ENCODE measurements around the gene DNAH8.
"Not testable (repeated sequence)": the region's sequence is repeated elsewhere in the genome, so short reads cannot be mapped to it uniquely, and the experiment has no call there.

The DNAH8 gene

DNA sequence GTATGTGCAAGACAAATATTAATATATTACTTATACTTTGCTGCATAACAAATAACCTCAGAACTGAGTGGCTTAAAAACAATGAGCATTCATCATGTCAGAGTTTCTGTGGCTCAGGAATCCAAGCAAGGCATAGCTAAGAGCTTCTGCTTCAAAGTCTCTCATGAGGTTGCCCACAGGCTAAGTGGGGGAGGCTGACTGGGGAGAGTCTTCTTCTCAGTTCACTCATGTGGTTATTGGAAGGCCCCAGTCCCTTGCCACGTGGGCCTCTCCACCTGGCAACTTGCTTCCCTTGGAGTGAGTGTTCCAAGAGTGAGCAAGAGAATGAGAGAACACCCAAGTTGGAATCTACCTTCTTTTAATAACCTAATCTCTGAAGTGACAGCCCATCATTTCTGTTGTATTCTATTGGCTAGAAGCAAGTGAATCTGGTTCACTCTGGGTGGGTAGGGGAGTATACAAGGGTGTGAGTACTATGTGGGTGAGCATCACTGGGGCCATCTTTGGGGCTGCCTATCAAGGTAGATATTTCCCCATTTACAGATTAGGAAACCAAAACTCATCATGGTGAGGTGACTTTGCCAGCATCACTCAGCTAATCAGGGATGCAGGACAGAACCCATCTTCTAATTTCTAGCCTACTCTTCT, 36.0 kb downstream of the DNAH8 start:
- DNase-seq: no peak

DNA sequence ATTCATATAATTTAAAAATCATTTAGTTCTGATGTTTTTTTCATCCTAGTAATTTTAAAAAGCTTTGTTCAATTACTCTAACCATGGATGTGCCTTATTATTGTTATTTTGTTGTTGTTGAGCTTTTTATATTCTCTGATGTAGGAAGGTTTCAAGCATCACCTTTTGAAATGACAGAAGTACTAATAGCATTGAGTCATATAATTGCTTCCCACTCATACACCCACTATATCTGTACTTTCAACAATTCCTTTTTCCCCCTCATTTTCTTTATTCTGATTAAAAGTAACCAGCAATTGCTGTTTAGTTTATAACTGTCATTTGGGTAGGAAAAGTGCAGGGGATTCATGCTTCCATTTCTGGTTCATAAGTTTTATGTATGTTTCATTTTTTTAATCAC, 38.6 kb downstream of the DNAH8 start:
- DNase-seq: no peak

DNA sequence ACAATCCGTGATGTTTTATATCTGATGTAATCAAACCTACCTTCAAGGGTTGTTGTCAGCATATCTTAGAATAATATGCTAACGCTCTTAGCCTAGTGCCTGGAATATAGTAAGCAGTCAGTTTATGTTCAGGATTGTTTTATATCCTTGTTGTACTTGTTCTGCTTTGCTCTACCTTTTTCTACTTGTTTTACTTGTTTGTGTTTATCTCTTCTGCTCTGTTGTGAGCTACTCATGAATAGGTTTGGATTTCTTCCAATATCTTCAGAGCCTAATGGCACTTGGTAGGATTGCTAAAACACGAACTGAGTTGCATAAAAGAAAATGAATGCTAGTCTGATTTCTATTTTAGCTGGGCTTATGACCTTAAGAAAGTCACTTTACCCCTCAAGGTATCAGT, 40.1 kb downstream of the DNAH8 start:
- peak; percentile 12 for DNase-seq

DNA sequence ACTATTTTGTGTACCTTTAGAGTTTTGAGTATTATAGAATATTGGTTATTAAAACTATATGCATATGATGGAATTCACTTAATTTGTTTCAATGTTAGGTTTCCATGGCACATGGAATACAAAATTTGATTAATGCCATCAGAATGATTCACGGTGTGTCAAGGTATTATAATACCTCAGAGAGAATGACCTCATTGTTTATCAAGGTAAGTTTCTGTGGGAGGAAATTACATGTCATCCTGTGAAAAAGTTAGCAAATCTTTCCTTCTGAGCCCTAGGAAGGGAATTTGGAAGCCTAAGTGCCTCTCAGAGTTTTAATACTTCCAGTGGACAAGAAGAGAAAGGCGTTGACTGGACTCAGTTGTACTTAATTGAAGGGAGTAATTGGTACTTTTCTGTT, 40.8 kb downstream of the DNAH8 start:
- DNase-seq: no peak

DNA sequence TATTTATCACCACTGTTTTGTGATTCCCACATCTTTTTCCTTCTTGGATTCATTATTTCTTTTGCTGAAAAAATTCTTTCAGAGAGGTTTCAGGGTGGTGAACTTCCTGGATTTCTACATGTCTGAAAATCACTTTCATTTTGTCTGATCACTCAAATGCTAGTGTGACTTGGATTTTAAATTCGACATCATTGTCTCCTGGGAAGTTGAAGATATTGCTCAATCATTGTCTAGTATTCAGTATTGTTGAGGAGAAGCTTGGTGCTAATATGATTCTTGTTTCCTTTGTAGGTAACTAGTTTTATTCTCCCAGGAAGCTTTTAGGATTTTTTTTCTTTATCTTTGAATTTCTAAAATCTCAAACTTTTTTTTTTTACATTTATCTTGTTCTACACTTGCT, 45.0 kb downstream of the DNAH8 start:
- no peak for DNase-seq

DNA sequence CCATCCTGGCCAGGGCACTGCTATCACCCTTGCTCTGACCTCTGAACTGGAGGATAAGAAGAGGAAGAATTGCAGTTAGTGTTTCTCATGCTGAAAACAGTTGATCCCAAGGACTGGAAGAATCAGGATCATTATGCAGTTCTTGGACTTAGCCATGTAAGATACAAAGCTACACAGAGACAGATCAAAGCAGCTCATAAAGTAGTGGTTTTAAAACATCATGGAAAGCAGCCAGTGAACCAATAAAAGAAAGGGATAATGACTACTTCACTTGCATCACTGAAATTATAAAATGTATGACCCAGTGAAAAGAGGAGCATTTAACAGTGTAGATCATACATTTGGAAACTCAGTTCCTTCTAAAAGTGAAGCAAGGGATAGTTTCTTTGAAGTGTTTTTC, 47.7 kb downstream of the DNAH8 start:
- DNase-seq: no peak

DNA sequence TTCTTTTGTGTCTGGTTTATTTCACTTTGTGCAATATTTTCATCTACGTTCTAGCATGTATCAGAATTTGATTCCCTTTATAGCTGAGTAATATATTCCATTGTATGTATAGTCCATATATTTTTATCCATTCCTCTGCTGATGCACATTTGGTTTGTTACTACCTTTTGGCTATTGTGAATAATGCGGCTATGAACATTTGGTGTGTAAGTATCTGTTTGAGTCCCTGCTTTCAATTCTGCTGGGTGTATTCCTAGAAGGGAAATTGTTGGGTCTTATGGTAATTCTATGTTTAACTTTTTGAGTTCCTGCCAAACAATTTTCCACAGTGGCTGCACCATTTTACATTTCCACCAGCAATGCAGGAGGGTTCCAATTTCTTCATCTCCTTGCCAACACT, 52.4 kb downstream of the DNAH8 start:
- DNase-seq: no peak

DNA sequence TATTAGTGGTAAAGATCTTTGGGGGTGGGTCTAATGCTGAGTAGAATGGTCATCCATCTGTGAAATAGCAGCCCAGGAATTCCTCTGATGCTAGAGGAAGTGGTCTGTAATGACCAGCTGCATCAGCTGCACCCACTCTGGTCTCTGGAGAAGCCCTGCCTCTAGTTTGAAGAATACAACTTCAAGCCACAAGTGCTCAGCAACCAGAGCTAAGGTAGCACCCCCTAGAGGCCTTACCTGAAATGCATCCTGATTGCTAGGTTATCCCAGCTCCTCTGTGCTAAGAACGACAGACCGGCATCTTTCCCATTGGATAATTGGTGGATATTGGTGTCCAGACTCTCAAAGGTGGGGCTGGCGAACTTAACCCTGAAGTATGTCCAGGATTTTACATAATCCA, 58.2 kb downstream of the DNAH8 start:
- DNase-seq: no peak

DNA sequence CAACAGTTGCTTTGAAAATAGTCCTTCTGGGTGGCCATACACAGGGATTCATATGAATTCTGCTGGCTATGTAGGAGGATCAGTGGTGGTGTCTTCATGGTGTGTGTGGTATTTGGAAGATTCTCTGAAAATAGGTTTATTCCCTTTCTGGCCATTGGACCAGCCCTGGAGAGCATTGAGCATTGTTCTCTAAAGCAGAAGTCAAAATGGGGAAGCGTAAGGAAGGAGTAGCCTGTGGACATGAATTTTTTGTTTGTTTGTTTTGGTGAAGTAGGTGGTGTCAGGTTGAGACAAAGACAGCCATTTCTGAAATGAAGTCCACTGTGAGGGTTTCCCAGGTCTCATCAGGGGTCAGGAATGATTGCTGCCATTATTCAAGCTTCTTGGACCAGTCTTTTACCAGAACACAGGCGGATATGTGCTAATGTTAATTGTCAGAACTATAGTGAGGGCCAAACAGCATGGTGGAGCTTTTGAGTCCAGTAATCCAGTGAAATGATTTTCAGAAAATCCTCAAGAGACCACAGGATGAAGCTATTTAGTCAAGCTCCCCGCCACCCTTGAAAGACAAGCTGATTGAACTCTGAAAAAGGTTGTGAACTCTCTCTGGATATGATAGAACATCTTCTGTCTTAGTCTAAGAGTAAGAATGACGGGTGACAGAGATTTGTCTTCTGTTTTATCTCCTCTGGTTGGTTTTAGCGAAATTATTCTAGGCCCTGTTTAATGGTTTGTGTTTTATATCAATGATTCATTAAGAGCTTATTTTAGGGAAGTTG, 60.0 kb downstream of the DNAH8 start:
- no peak for DNase-seq

DNA sequence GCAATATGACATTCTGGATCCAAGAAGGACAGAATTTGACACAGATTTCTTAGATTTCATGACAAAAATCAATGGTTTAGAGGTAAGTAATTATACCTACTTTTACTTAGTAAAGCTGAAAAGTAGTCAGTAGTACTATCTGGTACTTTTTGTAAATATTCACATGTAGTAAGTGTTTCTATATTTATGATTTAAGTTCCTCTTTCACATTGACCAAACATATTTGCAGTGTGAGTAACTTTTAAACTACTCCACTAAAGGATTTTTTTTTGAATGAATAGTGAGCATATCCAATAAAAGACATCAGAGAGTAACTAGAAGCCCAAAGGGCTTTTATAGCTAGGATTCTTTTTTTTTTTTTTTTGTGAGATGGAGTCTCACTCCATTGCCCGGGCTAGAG, 60.8 kb downstream of the DNAH8 start:
- no peak for DNase-seq

DNA sequence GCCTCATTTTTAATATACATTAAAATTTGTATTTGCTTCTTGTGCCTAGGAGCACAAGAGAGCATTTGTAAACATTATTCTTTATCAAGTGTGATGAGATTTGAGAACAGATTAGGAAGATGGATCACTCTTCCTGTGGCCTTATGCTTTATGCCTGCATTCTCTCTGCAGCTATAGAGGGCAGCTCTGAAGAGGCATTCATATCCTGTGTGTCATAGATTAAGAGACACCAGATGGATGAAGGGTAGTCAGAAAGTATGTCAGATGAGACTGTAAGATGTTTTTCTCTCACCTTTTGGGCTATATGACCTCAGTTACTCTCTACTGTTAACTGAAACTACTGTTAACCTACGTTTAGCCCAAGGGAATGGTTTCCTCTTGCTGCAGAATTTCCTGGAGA, 61.4 kb downstream of the DNAH8 start:
- no peak for DNase-seq

DNA sequence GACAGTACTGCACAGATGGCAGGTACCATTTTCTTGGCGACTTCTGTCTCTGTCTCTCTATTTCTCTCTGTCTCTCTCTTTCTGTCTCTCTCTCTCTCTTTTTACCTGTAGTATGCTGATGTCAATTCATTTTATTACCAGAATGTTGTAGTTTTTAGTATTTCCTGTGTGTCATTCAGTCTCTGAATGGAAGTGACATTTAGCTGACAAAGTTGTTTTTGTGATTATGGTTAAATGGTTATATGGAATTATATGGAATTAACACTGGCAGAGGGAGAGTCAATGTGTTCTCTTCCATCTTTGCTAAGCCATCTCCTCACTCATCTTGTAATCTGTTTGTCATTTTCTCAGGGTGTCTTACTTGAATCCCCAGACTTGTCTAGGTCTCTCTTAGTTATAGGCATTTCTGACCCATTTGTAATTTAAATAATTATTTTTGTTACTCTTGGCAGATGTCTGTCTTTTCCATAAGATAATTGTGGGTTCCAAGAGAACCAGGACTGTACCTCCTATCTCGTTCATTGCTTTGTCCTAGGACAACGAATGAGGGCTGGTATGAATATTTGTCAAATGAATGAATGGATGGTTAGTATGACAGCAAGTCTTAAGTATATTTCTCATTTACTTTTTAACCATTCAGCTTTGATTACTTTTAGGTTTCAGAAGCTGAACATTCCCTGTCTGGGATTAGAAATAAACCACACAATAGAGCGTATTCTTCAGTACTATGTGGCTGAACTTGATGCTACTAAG, 64.4 kb downstream of the DNAH8 start:
- no peak for DNase-seq

DNA sequence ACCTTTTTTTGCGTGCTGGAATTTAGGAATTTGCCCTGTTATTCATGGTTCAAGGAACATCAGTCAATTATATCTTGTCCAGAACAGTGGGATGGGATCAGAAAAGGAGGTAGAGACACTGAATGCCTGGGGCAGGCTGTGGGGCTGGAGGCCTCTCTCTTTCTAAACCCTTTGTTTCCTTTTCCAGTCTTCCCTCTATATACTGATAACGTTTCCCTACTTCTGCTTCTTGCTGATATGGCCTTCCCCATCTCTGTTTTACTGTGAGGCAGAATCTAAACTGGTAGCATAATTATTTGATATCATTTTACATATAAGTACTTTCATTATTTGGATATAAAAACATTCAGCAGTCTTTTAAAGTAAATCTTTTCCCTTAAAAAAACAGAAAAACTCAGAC, 67.5 kb downstream of the DNAH8 start:
- DNase-seq: no peak

DNA sequence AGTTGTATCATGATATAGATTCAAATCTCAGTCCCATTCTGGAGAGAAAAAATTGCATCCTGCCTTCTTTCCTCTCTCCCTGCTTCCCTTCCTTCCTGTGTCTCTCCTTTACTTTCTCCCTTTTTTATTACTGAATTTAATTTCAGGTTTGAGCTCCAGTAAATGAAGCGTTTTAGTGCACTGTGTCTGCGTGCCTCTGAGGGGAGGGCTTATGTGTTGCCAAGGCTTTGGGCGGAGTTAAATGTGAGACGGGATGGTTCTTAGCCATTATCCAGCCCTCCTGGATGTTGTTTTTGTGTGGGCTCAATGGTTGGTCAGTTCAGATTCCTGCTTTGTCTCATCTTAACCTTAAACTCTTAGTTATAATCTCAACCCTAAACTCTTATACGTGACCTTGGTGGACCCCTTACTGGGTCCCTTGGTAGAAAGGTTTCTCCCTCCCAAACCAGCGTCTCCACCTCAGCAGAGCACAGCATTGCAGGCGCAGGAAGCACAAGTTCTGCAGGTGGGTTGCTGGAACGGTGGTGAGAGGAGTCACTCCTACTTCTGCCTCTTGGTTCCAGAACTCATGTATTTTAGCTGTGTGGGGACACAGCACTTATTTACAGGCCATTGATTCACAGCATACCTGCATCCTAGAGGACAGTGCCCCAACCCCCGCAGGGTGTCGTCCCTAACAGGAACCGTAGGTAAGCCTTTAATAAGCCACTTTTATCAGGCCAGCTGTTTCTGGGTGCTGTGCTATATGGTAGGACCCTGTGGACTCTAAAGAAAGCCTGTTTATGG, 68.5 kb downstream of the DNAH8 start:
- no peak for DNase-seq

DNA sequence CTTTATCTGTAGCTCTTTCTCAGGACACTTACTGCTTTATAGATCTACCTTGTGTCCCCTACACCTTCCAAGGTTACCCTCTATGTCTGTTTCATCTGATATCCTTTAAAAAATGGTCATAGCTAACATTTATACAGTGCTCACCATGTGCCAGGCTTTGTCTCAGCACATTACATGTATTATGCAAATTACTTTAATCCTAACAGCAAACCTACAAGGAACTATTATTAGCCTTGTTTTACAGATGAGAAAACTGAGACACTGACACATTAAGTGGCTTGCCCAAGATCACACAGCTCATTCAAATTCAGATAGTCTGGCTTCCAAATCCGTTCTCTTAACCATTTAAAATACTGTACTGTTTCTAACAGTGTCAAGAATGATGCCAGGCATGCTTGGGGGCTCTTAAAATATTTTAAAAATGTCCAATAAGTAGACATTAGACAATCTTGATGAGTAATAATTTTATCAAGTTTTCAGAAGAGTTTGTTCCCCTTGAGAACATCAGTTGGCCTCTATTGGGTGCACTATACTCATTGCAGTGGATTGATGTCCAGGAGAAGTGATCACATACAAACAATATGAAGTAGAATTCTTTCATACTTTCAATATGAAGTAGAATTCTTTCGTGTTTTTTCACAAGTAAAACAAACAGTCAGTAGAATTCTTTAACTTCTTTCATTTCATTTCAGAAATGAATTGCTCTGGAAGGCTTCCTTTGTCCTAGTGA, 69.6 kb downstream of the DNAH8 start:
- no peak for DNase-seq

DNA sequence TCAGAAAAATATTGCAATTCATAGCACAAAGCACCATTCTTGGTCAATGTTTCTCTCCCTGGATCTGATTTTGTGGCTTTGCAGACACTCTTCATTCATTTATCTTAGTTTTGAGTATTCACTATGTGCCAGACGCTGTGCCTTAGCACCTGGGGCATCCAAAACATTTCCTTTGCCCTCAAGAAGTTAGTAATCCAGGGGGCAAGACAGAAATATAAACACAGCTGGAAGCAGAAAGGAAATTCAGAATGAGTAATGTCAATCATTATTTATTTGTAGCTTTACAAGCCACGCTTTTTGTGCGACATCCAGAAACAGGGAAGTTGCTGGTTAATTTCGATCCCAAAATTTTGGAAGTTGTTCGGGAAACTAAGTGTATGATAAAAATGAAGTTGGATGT, 71.4 kb downstream of the DNAH8 start:
- no peak for DNase-seq

DNA sequence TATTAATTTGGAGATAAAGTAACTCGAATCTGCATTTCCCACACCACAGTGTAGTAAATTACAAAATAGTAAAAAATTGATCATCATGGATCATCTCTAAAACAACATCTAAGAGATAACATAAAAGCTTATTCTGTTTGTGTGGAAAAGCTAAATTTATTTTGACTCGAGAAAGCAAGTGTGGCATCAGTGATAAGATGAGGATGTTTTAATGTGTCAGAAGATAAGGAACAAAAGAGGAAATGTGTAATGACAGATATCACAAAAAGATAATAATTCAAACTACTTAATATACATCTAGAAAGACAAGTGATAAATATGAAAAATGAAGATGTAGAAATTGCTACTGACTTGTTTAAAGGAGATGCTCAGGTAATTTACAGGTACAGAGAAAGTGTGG, 74.1 kb downstream of the DNAH8 start:
- DNase-seq: no peak

DNA sequence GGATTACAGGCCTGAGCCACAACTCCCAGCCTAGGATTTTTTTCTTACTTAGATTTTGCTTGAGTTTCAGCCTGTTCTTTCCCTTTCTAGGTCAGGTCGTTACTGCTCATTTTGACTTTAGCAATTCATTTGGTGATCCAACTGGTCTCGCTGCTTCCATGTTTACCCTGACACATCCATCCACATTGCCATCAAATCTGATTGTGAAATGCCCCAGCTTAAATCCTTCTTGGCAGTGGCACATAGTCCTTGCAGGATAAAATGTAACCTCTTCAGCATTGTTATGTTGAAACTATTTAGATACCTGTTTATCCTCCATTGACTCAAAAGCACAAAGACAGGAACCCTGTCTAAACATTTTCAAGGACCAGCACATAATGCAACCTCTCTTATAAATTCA, 77.2 kb downstream of the DNAH8 start:
- no peak for DNase-seq

DNA sequence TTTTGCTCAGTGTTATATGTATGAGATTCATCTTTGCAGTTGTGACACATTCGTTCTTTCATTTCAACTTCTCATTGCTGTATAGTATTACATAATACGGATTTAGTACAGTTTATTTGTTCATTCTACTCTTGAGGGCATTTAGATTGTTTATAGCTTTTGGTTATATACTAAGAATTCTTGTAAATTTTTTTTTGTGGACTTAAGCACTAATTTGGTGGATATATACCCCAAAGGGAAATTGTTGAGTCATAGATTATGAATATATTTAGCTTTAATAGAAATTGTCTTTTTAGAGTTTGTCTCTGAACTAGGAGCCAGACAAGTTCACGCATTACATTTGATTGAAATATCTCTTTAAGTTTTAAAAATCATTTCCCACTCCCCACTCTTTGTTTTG, 79.6 kb downstream of the DNAH8 start:
- DNase-seq: no peak

DNA sequence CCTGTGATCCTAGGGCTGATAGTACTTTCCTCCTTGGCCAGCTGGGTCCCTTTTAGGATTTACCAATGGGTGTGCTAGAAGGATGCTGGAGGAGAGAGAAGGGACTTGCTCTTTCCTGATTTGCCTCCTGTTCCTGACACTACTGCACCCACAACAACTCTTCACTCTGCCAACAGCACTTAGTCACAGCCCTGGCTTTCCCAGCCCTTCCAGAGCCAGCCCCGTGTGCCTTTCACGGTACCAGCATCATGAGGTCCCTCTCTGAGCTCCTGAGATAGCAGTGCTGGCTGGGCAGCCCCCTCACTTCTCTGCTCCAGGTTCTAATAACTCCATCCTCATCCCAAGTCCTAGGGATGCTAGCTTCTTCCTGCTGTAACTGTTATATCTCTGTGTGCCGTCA, 80.9 kb downstream of the DNAH8 start:
- DNase-seq: no peak

DNA sequence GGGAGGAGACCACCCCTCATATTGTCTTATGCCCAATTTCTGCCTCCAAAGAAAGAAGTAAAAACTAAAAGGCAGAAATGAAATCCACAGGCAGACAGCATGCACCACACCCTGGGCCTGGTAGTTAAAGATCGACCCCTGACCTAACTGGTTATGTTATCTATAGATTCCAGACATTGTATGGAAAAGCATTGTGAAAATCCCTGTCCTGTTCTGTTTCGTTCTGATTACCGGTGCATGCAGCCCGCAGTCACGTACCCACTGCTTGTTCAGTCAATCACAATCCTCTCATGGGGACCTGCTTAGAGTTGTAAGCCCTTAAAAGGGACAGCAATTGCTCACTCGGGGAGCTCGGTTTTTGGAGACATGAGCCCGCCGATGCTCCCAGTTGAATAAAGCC, 81.3 kb downstream of the DNAH8 start:
- not testable (repeated sequence) for DNase-seq

DNA sequence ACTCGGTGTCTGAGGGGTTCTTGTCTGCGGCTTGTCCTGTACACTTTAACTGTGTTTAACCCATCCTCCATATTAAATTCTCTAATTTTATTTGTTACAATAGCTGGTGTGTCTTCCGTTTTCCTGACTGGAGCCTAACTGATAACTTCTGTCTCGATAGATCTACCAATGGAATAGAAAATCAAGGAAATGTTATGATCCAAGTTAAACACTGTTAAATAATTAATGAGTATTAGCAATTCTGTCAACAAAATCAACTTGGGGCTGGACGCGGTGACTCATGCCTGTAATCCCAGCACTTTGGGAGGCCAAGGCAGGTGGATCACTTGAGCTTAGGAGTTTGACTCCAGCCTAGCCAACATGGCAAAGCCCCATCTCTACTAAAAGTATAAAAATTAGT, 81.7 kb downstream of the DNAH8 start:
- no peak for DNase-seq

DNA sequence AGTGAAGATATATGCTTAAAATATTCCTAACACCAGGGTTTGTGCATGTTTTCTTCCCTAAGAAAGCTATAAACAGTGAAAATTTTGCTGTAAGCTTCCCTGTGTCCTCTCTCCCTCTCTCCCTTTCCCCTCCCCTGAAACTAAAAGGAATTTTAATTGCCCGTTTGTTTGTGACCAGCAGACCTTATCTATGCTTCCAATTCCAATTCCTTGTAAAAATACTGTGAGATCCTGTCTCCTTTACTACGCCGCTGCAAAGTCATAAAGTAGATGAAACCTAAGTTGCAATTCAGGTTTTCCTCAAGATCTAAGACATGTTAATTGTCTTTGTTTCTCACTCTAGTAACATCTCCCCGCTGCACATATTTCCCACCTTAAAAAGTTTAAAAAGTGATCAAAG, 82.3 kb downstream of the DNAH8 start:
- DNase-seq: no peak

All from NCI-H510A (cell line).